ENCODE measurements around the gene AOPEP.

AOPEP gene

DNA sequence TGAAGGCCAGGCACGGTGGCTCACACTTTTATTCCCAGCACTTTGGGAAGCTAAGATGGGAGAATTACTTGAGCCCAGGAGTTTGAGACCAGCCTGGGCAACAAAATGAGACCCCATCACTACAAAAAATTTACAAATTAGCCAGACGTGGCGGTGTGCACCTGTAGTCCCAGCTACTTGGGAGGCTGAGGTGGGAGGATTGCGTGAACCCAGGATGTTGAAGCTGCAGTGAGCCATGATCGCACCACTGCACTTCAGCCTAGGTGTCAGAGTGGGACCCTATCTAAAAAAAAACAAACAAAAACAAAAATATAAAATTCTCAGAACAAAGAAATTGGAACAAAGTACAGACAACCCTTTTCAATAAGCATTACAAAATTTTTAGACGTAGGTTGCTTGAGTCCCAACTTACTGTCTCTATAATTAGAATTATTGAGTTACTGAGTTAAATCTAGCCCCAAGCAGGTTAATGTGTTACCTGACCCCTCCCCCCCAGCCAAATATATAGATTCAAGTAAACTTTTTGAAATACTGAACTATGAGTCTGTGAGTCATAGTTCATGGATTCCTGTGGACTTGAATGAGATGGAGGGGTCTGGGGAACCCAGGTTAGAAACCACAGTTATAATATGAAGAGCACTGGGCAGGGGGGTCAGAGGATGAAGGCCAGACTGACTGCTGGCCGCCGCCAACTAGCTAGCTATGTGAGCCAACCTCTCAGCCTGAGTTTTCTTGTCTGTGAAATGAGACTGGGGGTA lies 173.1 kb downstream of the AOPEP start:
- DNase-seq (ENCODE audit: low spot score) = no peak

DNA sequence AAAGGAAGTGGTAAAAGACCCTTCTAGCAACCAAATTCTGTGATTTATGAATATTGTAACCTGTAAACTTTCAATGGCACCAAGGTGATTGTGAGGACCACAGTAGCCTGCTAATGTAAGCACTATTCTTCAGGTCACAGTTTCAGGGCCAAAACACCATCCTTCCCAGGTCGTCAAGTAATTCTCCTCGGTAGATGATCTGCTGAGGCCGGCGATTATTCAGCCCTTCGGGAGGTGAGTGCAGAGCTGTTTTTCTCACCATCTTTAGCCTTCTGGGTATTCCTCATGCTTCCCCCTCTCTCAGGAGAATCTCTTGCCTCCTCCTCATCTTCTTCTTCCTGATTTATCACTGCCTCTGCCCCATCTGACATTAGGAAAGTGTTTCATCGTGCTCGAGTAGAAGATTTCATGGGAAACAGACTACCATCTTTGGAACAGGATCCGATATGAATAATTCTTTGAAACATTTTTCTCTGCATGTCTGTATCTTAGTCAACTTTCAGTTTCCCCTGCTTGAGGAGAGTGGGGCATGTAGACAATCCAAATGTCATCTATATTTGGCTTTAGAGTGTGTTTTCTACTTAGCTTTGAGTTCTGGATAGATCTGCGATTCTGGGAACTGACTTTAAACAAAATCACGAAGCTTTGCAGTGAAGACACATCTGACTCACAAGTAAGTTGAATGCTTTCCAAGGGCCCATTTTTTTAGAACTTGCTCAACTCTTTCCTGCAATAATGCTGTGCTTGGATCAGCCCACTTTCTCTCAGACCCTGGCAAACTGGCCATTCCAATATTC lies 173.9 kb downstream of the AOPEP start:
- peak; percentile 72 for DNase-seq (ENCODE audit: low spot score)

- DNase-seq (ENCODE audit: low spot score) = no peak
Measured at GRCh38 chr9:94901019-94901363, 174.5 kb downstream of the AOPEP start.

DNA sequence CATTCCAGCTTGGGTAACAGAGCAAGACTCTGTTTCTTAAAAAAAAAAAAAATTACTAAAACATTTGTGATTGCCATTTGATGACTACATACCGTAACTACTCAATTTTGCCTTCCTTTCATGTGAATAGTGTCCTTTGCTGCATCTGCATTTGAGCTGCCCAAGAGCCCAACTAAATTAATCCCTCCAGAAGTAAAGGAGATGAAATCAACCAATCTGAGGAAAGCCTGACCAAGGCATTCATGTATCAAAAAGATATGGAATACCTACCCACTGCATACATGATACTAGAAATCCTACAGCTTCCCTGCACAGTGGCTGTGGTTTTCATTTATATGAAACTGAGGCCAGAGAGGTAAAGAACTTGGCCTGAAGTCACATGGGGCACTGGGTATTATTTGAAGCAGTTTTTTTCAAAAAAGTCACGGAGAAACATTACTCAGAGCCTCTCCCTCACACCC lies 177.5 kb downstream of the AOPEP start:
- DNase-seq (ENCODE audit: low spot score) = peak; percentile 72

GRCh38 chr9:94904806-94905205 lies 178.3 kb downstream of the AOPEP start:
- DNase-seq (ENCODE audit: low spot score) = no peak

- no peak for DNase-seq (ENCODE audit: low spot score)
Measured at GRCh38 chr9:94905606-94906005, 179.1 kb downstream of the AOPEP start.

- DNase-seq (ENCODE audit: low spot score) = no peak
Measured at GRCh38 chr9:94906181-94906580, 179.7 kb downstream of the AOPEP start.

GRCh38 chr9:94906713-94907112 lies 180.2 kb downstream of the AOPEP start:
- no peak for DNase-seq (ENCODE audit: low spot score)

GRCh38 chr9:94907264-94907936 lies 180.9 kb downstream of the AOPEP start:
- no peak for DNase-seq (ENCODE audit: low spot score)

GRCh38 chr9:94908011-94908563 lies 181.6 kb downstream of the AOPEP start:
- no peak for DNase-seq (ENCODE audit: low spot score)

GRCh38 chr9:94908583-94909249 lies 182.2 kb downstream of the AOPEP start:
- DNase-seq (ENCODE audit: low spot score) = no peak

DNA sequence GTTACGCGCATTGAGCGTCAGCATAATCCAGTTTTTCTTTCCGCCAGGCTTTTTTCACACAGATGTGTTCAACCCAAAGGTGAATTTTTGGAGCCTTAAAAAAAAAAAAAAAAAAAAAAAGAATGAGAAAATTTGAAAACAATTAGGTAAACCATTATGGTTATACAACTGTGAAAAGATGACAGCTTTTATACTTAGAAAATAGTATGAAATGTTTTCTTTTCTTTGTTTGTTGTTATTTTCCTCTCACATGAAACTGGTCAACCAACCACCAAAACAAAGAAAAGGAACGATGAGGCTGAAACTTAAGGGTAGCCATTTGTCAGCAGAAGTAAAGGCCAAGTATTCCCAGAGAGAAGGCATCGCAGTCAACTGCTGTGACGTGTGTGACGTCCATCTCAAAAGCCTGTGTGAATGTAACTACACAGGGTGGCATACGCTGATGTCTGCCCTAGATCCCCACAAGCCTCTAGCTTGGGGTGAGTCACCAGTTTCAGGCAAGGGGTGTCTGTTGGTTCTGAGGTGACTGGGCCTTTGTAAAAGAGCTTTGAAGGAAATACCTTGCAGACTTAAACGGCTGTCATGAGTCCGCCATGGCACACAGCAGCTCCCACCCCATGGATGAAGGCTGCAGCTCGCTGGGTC lies 182.9 kb downstream of the AOPEP start:
- DNase-seq (ENCODE audit: low spot score) = no peak

DNA sequence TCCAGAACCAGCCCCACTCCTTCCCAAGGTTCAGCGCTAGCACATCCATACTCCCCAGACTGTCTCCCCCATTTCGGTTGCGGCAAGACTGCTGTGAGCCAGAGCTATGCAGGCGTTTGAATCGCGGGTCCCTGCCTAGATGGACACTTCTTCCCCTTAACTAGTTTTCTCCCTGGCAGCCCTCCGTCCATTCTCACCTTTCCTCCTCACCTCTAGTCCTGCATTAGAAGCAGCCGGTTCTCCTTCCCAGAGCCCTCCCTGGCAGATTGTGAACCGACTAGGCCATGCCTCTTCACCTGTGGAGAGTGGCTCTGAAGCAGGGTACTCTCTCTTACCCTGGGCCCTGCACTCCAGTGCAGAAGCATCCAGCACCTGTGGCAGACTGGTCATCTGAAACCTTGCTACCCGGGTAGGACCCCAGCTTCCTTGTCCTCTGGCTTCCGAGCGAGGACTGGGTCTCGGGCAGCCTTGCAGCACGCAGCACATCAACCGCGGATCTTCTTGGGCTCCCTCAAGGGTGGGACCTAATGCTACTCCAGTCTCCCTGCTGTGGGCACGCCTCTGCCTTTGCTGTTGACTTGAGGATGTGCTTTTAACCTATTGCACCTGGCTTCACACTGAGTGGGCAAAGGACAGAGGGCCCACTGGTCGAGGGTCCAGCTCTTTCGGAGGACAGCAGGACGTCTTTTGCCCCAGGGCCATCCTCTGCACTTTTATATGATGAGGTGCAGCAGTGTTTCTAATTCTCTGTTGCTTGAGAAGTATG lies 183.6 kb downstream of the AOPEP start:
- DNase-seq (ENCODE audit: low spot score) = no peak

GRCh38 chr9:94911211-94911610 lies 184.7 kb downstream of the AOPEP start:
- no peak for DNase-seq (ENCODE audit: low spot score)

- no peak for DNase-seq (ENCODE audit: low spot score)
Measured at GRCh38 chr9:94911986-94912635, 185.6 kb downstream of the AOPEP start.

DNA sequence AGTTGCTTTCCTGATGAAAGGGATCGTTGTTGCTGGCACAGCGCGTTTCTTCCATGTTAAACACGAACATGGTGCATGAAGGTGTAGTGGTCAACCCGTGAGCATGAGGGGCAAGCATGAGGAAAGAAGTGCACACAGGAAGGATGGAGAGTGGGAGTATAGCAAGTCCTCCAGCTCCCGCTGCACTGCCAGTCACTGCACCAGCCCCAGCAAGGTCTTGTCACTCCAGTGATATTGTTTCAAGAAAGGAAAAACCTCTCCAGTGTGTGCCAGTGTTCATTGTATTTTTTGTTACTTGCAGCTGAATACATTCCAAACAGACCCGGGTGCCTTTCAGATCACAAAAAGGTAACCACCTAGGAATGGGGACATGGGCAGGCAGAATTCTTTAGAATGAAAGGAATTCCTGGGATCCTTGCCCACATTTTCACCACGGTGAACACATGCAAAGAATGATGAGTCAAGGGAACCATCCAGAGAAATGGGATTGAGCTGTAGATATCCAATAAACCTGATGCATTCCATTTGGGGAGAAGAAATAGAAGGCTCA lies 186.3 kb downstream of the AOPEP start:
- peak; percentile 84 for DNase-seq (ENCODE audit: low spot score)

GRCh38 chr9:94913550-94913949 lies 187.1 kb downstream of the AOPEP start:
- DNase-seq (ENCODE audit: low spot score) = no peak

DNA sequence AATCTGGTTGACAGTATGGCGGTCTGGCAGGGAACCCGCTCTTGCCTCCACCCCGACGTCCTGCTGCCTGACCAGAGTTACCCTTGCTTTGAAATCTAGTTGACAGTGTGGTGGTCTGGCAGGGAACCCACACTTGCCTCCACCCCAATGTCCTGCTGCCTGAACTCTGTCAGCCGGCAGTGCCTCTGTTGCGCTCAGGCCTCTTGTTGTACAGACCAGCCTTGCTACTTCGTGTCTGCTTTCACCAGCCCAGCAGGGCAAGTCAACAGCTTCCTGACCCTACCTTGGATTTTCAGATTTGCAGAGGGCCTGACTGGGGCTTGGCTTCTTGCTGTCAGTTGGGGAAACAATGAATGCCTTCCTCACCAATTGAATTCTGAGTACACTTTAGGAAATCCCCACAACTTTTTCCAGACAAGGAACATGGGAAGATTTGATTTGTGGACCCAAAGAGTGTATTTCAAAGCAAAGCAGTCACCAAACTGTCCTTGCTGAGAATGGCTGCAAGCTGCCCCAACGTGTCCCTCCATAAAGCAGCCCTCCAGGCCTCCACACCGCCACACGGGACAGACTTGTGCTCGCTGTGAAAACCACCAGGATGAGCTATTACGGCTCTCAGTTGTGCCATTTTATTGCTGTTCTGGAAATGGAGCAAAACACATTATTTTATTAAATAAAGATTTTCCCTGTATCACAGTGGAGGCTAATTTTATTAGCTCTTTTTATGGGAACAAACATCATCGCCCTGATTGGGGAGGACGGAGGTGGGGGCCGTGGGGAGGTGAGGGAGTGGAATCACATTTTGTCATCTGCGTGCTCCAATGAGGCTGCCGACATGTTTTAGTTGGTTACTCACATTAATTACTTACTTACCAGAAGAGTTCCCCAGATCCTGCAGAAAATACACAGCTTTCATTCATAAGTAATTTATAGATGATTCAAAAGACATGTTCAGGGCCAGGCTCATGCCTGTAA lies 189.3 kb downstream of the AOPEP start:
- no peak for DNase-seq (ENCODE audit: low spot score)

DNA sequence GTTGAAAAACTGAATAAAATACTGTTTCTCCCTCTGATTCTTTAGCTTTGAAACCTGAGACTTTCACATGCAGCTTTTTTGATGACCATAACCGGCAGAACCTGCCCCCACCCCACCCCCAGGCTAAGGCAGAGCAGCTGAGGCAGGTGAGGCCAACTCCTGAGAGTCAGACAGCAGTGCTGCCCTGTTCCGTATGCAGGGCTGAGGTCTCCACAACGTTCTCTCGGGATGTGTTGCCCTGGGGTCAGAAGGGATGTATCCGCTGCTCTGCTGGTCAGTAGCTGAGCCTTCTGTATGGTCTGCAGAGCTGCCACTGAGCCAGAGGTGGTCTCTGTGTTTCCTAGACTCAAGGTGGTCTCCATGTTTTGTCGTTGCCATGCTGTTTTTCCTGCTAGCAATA lies 190.5 kb downstream of the AOPEP start:
- DNase-seq (ENCODE audit: low spot score) = no peak
